ENCODE results near the gene NBDY. TPM values are rescaled to one million over a fixed set of nuclear protein-coding genes. Genes with fewer than 3 reads are reported as not detected.

Gene NBDY
- total and polyA plus RNA-seq, 2 of the 13 experiments (the other 11 are each of a cell fraction or from before 2014, with no cell fraction given): 1.4 to 1.7 TPM

GRCh38 chrX:56764153-56764974 lies 35.3 kb downstream of the NBDY start (continued):
- TF ChIP-seq U2AF1 (optimal IDR thresholded peaks at IDR 0.05; ENCODE audit: low read depth, low read length) (no peak), CERS6 (CRISPR knock-in tag; IDR thresholded peaks at IDR 0.05) (no peak), ZNF687 (CRISPR knock-in tag; IDR thresholded peaks at IDR 0.05) (peak; percentile 39), ZNF546 (CRISPR knock-in tag; conservative IDR thresholded peaks at IDR 0.05) (no peak), BRF2 (CRISPR knock-in tag; IDR thresholded peaks at IDR 0.05) (no peak), SUZ12 (IDR thresholded peaks at IDR 0.05; ENCODE audit: low read depth, low read length) (no peak), TEAD2 (CRISPR knock-in tag; IDR thresholded peaks at IDR 0.05) (no peak), ZNF280B (CRISPR knock-in tag; IDR thresholded peaks at IDR 0.05; ENCODE audit: borderline replicate concordance) (no peak), ZNF713 (CRISPR knock-in tag; IDR thresholded peaks at IDR 0.05) (no peak), ZFP82 (CRISPR knock-in tag; IDR thresholded peaks at IDR 0.05; ENCODE audit: borderline replicate concordance) (no peak), LBX2 (CRISPR knock-in tag; IDR thresholded peaks at IDR 0.05; ENCODE audit: borderline replicate concordance) (no peak), FOSL1 (CRISPR knock-in tag; IDR thresholded peaks at IDR 0.05; ENCODE audit: borderline replicate concordance) (no peak), RELA (CRISPR knock-in tag; IDR thresholded peaks at IDR 0.05) (no peak), POLR2G (IDR thresholded peaks at IDR 0.05; ENCODE audit: low read depth, low read length) (no peak), AKNA (CRISPR knock-in tag; IDR thresholded peaks at IDR 0.05; ENCODE audit: borderline replicate concordance) (no peak)
